Neutrophil (primary cell): ENCODE data around the gene NECAP2.
"Not testable (repeated sequence)": the region's sequence is repeated elsewhere in the genome, so short reads cannot be mapped to it uniquely, and the experiment has no call there.

ENCODE experiments used
- H3K27ac ChIP-seq: fragments of 200-600 bp; sonication (generic); 2 replicates; pipeline ENCODE4 v1.5.1; 2016; ENCODE audit warnings: mild to moderate bottlenecking, moderate library complexity
- H3K27me3 ChIP-seq: fragments of 200-600 bp; sonication (generic); 2 replicates; pipeline ENCODE4 v1.6.0; 2016; ENCODE audit warnings: mild to moderate bottlenecking
- H3K36me3 ChIP-seq: fragments of 200-600 bp; sonication (generic); 2 replicates; pipeline ENCODE4 v1.5.1; 2017
- H3K4me1 ChIP-seq, 2 experiments: fragments of 200-600 bp in 1 of 2; sonication (generic) in 1 of 2; 1 replicate in 1 of 2; 2 replicates in 1 of 2; pipeline versions ENCODE4 v1.5.1 to v1.6.1; 2013 to 2016; ENCODE audit warnings: low read depth in 1 of 2, low read length in 1 of 2, mild to moderate bottlenecking in 1 of 2, moderate library complexity in 1 of 2; ENCODE audit not compliant: control insufficient read depth in 1 of 2, insufficient read depth in 1 of 2
- H3K4me3 ChIP-seq, 2 experiments: fragments of 200-600 bp in 1 of 2; sonication (generic) in 1 of 2; 1 replicate in 1 of 2; 2 replicates in 1 of 2; pipeline ENCODE4 v1.5.1; 2013 to 2016; ENCODE audit warnings: low read depth in 1 of 2, low read length in 1 of 2, mild to moderate bottlenecking in 1 of 2, moderate library complexity in 1 of 2
- H3K9me3 ChIP-seq: fragments of 200-600 bp; sonication (generic); 2 replicates; pipeline ENCODE4 v1.5.1; 2016
- TF ChIP-seq, protein P1 (sequence below): fragments of 200-600 bp; sonication (generic); IDR thresholded peaks from 2 replicates; pipeline ENCODE4 v1.5.1; 2016; ENCODE audit warnings: antibody characterized with exemption

The NECAP2 gene

DNA sequence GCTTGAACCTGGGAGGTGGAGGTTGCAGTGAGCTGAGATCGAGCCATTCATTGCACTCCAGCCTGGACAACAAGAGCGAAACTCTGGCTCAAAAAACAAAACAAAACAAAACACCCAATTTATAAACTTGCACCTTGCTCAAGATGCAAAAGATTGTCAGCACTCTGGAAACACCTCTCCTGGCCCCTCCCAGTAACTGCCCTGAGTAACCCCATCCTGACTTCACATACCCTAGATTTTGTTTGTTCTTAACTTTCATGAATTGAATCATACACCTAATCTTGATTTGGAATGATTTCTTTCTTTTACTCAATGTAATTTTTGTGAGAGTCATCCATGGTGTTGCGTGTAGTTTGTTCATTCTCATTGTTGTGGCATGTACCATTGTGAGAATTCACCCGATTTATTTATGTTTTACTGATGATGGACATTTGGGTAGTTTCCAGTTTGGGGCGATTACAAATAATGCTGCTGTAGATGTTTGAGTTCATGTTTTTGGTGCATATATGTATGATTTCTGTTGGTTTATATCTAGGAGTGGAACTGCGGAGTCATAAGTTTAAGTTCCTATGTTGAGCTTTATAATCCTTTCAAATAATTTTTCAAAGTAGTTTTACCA lies 10.4 kb downstream of the NECAP2 start:
- no peaks in the 10 kb centered on the region for H3K4me1 ChIP-seq
- no peak overlapping the region for H3K27ac ChIP-seq
- H3K4me3 ChIP-seq: no peak overlapping the region
- TF ChIP-seq, protein P1, sequence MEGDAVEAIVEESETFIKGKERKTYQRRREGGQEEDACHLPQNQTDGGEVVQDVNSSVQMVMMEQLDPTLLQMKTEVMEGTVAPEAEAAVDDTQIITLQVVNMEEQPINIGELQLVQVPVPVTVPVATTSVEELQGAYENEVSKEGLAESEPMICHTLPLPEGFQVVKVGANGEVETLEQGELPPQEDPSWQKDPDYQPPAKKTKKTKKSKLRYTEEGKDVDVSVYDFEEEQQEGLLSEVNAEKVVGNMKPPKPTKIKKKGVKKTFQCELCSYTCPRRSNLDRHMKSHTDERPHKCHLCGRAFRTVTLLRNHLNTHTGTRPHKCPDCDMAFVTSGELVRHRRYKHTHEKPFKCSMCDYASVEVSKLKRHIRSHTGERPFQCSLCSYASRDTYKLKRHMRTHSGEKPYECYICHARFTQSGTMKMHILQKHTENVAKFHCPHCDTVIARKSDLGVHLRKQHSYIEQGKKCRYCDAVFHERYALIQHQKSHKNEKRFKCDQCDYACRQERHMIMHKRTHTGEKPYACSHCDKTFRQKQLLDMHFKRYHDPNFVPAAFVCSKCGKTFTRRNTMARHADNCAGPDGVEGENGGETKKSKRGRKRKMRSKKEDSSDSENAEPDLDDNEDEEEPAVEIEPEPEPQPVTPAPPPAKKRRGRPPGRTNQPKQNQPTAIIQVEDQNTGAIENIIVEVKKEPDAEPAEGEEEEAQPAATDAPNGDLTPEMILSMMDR: no peak
- H3K27me3 ChIP-seq: no peaks in the 10 kb centered on the region
- H3K36me3 ChIP-seq: peaks cover 100% of the 10 kb centered on the region
- H3K9me3 ChIP-seq: no peaks in the 10 kb centered on the region

DNA sequence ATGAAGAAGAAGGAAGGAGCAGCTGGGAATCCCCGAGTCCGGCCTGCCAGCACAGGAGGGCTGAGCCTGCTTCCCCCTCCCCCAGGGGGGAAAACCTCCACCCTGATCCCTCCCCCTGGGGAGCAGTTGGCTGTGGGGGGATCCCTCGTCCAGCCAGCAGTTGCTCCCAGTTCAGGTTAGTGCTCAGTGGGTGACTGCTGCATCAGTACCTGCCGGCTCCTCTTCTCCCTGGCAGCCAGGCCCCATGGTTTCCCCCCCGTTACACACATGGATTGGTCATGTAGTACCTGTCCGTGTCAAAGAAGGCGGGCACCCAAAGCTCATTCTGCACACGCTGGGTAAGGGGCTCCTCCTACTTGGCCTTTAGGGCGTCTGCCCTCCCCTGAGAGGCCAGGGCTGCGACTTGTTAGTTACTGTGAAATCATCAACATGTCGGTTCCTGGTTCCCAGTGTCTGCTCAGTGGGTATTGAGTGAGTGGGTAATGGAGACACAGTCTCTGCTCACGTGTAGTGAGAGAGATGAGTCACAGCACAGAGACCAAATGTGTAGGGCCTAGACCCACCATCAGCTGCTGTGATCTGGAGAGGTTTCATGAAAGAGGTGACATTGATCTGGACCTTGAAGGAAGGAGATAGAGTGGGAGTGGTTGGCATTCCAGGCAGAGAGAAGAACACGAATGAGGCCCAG lies 11.5 kb downstream of the NECAP2 start:
- no peaks in the 10 kb centered on the region for H3K4me1 ChIP-seq
- H3K27ac ChIP-seq: no peak overlapping the region
- no peaks in the 10 kb centered on the region for H3K27me3 ChIP-seq
- peaks cover 100% of the 10 kb centered on the region for H3K36me3 ChIP-seq
- no peaks in the 10 kb centered on the region for H3K9me3 ChIP-seq
- TF ChIP-seq, protein P1: no peak
- no peak overlapping the region for H3K4me3 ChIP-seq

DNA sequence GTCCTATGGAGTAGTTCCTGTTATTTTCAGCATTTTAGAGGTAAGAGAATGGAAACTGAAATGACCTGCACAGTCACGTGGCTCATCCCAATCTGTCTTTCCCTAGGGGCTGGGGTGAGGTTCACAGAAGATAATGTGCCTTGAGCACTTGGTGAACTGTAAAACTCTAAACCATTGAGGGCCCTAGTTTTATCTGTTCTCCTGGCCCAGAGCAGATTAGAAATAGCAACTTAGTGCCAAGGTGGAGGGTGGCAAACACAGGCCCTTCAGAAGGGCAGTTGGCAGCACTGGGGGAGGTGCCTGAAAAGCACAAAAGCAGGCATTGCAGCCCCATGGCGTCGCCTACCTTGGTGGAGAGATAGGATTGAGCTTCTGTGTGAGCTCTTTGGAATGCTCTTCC lies 14.4 kb downstream of the NECAP2 start:
- not testable (repeated sequence) for H3K4me1 ChIP-seq, H3K4me3 ChIP-seq, H3K27ac ChIP-seq, H3K27me3 ChIP-seq, H3K9me3 ChIP-seq
- H3K36me3 ChIP-seq: peaks cover 100% of the 10 kb centered on the region

DNA sequence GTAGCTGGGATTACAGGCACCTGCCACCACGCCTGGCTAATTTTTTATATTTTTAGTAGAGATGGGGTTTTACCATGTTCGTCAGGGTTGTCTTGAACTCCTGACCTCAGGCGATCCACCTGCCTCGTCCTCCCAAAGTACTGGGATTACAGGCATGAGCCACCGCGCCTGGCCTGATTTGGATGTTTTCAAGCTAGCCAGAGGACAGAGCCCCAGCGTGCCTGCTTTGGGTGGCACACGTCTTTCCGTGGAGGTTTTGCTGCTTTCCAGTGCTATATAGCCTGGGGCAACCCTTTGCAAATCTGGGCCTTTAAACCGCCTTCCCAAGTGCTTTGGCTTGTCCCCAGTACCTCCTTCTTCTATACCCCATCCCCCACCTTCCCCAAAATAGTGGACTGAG lies 15.6 kb downstream of the NECAP2 start:
- H3K27me3 ChIP-seq, H3K4me3 ChIP-seq, H3K27ac ChIP-seq, H3K4me1 ChIP-seq, H3K9me3 ChIP-seq: not testable (repeated sequence)
- peaks cover 97% of the 10 kb centered on the region for H3K36me3 ChIP-seq

DNA sequence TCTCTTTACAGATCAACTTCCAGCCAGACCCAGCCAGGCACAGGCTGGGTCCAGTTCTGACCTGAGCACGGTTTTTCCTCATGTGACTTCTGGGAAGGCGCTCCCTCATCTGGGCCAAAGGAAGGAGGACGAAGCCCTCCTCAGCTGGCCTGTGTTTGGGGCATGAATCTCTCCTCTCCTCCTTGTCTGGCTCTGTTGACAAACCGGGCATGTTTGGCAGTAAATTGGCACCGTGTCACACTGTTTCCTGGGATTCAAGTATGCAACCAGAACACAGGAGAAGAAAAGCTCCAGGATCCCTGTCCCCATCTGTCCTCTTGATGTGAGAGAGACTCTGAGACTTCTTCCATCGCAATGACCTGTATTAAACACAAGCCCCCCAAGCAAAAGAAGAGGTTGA lies 18.3 kb downstream of the NECAP2 start:
- no peaks in the 10 kb centered on the region for H3K4me1 ChIP-seq
- H3K4me3 ChIP-seq: no peak overlapping the region
- TF ChIP-seq, protein P1: no peak

DNA sequence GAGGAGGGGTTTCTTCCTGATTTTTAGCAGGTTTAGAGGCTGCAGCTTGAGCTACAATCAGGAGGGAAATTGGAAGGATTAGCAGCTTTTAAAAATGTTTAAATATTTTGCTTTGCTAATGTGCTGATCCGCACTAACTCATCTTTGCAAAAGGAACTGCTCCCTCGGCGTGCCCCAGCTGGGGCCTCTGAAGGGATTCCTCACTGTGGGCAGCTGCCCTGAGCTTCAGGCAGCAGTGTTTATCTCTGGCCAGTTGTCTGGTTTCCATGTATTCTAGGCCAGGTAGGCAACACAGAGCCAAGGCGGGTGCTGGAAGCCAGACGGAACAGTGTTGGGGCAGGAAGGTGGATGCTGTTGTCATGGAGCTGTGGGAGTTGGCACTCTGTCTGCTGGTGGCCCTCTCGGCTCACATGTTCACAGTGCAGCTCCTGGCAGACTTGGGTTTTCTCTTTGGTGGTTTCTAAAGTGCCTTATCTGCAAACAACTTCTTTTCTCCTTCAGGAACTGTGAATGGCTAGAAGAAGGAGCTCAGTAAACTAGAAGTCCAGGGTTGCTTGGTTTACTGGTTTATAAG lies 18.9 kb downstream of the NECAP2 start:
- no peaks in the 10 kb centered on the region for H3K27me3 ChIP-seq
- H3K4me3 ChIP-seq: no peak overlapping the region
- TF ChIP-seq, protein P1: no peak
- H3K36me3 ChIP-seq: peaks cover 93% of the 10 kb centered on the region
- H3K9me3 ChIP-seq: no peaks in the 10 kb centered on the region
- H3K27ac ChIP-seq: no peak overlapping the region
- no peaks in the 10 kb centered on the region for H3K4me1 ChIP-seq

More for the DNA sequence above, 18.3 kb downstream of the NECAP2 start:
- Histone ChIP-seq H3K27ac (no peak overlapping the region), H3K36me3 (peaks cover 96% of the 10 kb centered on the region), H3K9me3 (no peaks in the 10 kb centered on the region), H3K27me3 (no peaks in the 10 kb centered on the region)
